Astrocyte of the cerebellum (primary cell): Measurements from ENCODE around the gene MUC15.

Experiments
- DNase-seq: peaks from one replicate; pipeline ENCODE4 v3.0.0-alpha.2; 2011; ENCODE audit warnings: low read depth
- H3K4me3 ChIP-seq: 2 replicates; pipeline ENCODE4 v1.5.1; 2011; ENCODE audit warnings: mild to moderate bottlenecking, low read depth, low read length, moderate library complexity
- CTCF ChIP-seq: IDR thresholded peaks from 2 replicates; pipeline ENCODE4 v1.5.1; 2012; ENCODE audit warnings: low read length, low read depth, moderate library complexity, mild to moderate bottlenecking; ENCODE audit errors: missing control alignments
- in situ Hi-C: cut with HindIII; loops from 2 replicates; pipeline ENCODE4 v1.10.0; 2017; ENCODE audit warnings: low sequenced_read_pairs

MUC15 gene

GRCh38 chr11:26512196-26512595 lies 59.9 kb downstream of the MUC15 start:
- DNase-seq, result no peak
- TF ChIP-seq CTCF, result no peak
- in situ Hi-C loops, result no loop called here
- H3K4me3 ChIP-seq, result no peak overlapping the region

GRCh38 chr11:26510756-26511155 lies 61.3 kb downstream of the MUC15 start:
- no peak for TF ChIP-seq CTCF
- no peak overlapping the region for H3K4me3 ChIP-seq
- in situ Hi-C loops, result no loop called here
- DNase-seq, result no peak

GRCh38 chr11:26510164-26510563 lies 61.9 kb downstream of the MUC15 start:
- no peak for TF ChIP-seq CTCF
- no peak overlapping the region for H3K4me3 ChIP-seq
- in situ Hi-C loops, result no loop called here
- no peak for DNase-seq
